HG03354 (cell line): Measurements from ENCODE around the gene JUP.

Source experiments
- ATAC-seq: cut with Tn5 transposase; IDR thresholded peaks from one replicate; pipeline ENCODE4 v1.9.1; 2021; ENCODE audit warnings: mild to moderate bottlenecking; ENCODE audit not compliant: unreplicated experiment, poor library complexity, severe bottlenecking

Gene JUP

DNA sequence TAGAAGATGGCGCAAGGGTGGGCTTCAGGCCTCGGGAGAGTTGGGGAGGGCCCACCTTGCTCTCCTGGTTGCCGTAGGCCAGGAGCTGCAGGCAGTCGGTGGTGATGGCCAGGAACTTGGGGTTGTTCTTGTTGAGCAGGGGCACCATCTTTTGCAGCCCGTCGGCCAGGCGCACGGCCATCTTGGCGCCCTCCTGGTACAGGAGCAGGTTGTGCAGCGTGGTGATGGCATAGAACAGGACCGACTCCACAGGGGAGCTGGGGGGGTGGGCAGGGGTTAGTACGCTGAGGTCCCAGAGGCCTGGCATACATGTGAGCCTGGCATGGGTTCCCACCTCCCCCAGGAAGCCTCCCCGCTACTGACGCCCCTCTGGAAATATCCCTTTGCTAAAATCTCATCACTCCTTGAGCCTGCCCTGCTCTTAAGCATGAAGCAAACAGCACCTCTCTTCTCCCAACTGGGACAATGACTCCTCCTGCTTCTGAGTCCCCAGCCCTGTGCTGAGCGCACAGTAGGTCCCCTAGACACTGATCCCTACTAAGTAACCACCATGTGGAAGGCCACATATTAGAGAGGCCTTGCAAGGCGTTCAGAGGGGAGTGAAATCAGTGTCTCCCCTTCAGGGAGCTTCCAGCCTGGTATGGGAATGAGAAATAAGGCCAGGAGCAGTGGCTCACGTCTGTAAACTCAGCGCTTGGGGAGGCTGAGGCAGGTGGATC is 19.0 kb downstream of the JUP start:
- ATAC-seq: no peak

DNA sequence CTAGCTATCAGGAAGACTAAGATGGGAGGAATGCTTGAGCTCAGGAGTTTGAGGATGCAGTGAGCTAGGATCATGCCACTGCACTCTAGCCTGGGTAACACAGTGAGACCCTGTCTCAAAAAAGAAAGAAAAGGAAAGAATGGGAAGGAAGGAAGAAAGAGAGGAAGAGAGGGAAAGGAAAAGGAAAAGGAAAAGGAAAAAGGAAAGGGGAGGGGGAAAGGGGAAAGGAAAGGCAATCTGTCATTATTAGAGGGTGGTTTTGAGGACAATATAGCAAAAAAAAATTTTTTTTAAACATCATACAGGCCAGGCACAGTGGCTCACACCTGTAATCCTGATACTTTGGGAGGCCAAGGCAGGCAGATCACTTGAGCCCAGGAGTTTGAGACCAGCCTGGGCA is 20.4 kb downstream of the JUP start:
- ATAC-seq: no peak

DNA sequence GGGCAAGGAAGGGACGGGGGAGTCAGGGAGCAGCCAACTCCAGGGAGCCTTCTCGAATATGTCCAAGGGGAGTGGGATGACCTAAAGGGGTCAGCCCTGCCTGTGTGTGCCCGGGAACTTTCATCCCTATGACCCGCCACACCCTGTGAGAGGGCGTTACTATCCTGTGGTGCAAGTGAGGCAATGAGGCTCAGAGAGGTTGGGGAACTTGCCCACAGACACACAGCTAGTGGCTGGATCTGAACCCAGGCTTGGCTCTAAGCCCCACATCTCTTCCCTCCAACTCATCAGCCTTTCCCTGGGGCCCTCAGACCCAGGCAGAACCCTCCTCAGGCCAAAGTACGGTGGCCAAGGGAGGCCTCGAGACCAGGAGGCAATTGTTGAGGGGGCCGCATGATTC is 23.2 kb downstream of the JUP start:
- ATAC-seq: no peak

DNA sequence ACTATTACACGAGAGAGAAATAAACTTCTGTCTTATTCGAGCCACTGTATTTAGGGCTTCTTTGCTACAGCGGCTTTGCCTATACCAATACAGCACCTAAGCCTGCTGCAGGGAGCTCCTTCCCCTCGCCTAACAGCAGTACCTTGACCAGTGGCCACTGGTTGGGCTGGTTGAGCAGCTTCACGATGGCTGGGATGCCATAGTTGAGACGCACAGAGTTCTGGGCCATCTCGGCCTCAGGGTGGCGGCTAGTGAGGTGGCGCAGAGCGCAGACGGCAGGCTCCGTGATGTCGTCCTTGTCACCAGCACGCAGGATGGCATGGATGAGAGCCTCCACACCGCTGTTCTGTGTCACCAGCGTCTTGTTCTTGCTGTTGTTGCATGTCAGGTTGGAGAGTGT is 23.7 kb downstream of the JUP start:
- no peak for ATAC-seq

DNA sequence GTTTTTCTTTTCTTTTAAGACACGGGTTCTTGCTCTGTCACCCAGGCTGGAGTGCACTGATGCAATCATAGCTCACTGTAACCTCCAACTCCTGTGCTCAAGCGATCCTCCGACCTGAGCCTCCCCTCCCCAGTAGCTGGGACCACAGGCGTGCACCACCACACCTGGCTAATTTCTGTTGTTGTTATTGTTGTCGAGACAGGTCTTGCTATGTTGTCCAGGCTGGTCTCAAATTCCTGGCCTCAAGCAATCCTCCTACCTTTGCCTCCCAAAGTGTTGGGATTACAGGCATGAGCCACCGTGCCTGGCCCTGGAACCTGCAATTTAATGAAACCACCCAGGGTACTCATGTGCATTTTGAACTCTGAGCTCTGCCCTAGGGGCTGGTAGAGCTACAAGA is 24.1 kb downstream of the JUP start:
- ATAC-seq: no peak

DNA sequence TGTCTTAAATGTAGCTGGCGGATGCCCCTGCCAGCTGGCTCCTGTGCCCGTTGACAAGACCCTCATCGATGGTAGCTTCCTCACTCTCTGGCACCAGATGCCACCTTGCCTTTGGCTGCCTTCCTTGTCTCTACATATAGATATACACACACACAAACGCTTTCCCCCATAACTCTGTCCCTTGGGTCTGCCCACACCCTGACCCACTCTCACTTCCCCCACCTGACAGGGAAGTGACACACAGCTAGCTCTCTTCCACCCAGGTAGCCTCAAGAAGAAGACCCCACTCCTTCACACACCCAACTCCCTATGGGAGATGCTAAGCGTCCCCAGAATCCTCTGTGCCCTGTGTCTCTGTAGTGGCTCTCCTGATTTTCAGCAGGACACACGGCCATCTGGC is 25.6 kb downstream of the JUP start:
- no peak for ATAC-seq

DNA sequence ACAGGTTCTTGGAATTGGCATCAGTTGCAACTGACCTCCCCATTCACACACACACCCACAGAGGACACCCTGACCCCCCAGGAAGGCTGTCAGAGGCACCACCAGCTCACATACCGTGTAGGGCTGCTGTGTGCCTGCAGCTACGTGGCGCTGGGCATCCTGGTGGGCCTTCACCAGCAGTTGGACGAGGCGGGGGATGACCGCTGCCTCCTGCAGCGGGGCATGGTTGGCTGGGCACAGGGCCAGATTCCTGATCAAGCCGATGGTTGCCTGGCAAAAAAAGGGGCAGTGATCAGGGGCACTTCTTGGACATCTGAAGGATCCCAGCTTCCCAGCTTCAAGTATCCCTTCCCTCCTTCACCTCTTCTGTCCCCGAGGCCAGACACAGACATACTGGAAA is 27.9 kb downstream of the JUP start:
- no peak for ATAC-seq

DNA sequence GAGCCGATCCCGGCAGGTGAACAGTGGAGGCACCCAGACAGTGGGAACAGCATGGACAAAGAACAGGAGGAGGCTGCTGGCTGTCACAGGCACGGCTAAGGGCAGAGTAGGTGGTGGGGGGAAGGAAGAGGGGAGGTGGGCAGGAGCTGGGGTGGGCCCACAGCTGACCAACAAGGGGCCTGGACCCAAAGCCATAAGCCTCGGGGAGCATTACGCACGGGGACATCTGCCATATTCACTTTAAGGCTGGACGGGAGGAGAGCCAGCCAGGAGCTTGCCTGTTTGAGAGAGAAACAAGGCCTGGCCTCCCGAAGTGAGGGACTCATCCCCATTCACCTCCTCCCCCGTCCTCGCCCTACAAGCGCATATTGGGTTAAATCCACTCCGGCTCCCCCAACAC is 32.4 kb downstream of the JUP start:
- no peak for ATAC-seq

DNA sequence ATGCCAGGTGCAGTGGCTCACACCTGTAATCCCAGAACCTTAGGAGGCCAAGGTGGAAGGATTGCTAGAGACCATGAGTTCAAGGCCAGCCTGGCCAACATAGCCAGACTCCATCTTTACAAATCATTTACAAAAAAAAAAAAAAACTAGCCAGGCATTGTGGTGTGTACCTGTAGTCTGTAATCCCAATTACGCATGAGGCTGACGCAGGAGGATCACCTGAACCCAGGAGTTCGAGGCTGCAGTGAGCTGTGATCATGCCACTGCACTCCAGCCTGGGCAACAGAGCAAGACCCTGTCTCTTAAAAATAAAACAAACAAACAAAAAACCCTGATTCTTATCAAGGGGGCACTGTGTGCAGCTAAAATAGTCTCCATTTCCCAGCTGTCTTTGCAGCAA is 35.2 kb downstream of the JUP start:
- no peak for ATAC-seq

DNA sequence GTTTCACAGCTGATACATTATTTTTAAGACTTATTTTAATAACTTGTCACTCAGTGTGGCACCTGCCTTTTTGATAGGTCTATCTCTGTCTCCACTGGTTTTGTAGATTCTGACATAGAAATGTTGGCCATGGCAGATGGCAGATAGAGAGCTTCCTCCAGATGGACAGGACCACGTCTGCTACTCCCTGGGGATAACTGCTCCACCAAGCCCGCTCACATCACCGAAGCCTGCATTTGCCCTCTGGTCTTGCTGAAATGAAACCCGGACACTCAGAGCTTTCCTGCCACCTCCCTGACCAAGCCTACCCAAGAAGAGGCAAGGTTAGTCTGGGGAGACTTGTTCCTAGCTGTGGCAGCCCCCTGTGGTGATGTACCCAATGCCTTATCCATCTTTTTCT is 35.6 kb downstream of the JUP start:
- ATAC-seq: no peak

DNA sequence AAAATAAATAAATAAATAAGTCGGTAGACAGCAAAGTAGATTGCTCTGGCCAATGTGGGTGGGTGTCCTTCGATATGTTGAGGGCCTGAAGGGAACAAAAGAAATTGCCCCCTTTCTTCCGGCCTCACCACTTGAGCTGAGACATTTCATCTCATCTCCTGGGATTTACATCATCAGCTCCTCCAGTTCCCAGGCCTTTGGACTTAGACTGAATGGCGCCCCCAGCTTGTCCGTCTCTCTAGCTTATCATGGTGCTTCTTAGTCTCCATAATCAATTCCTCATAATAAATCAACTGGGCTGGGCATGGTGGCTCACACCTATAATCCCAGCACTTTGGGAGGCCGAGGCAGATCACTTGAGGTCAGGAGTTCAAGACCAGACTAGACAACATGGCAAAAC is 38.2 kb downstream of the JUP start:
- no peak for ATAC-seq

DNA sequence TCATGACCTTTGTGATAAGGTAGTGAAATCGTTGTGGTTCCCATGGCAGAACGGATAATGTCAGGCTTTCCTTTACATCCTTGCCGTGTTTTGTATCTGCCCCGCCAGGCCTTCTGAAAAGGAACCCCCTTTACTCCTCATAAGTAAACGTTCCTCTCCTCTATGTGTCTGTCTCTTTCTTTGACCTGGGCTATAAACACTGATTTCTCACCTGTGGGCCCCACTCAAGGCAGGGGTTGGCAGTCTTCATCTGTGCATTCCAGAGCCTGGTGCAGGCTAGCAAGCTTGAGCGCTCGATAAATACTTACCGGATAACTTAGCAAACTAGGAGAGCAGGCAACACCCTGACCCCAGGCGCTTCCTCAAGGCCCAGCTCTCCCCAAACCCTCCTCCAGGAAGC is 44.8 kb downstream of the JUP start:
- ATAC-seq: no peak

DNA sequence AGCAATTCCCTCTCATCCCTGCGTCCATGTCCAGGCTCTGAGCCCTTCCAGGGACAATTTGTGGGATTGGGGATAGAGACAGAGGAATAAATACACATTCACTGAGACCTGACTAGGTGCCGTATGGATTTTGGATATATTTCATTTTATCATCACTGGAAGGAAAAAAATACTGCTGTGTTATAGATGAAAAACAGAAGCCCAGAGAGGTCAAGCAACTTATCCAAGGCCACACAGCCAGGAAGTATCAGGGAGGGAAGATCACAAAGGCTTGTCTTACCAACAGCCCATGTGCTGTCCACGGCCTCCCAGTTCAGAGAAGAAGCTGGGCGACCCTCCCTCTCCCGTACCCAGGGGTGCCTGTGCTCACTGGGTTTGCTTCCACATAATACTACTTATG is 46.0 kb downstream of the JUP start:
- ATAC-seq: no peak

DNA sequence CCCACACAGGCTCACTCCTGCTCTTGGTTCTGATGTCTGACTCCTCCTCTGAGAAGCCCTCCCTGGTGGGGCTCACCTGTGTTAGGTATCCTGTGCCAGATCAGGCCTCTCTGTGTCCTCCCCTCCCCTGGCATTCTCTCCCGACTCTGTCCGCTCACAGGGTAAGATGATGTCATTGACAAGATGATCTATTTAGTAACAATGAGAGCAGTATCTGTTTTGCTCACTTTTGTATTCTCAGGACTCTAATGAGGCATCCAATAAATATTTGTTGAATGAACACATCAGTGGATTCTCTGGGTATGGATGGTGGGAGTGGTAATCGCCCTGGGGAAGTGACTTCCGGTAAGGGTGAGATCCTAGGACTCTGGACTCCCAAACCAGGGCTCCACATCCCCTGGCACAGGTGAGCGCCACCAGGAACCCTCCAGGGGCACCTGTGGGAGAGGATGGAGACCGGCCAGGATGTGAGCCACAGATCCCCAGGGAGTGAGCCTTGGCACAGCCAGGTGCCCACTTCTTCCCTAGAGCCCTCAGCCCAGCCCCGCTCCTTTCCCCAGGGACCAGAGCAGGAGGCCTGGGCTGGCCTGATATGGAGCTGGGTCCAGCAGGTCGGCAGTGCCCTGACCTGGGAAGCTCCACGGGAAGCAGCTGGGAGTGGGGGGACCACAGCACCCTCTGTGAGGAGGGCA is 46.7 kb downstream of the JUP start:
- no peak for ATAC-seq

DNA sequence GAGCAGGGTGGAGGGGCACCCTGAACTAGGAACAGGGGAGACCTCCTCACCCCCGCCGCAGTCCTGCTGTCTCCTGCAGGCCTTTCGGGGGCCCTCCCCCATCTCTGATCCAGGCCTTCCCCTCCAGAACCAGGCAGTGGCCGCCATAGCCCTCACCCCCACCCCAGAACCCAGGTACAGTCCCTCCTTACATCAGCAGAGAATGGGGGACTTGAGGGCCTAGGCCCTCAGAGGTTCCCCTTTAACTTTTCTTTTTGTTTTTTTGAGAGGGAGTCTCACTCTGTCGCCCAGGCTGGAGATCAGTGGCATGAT is 47.8 kb downstream of the JUP start:
- ATAC-seq: no peak

DNA sequence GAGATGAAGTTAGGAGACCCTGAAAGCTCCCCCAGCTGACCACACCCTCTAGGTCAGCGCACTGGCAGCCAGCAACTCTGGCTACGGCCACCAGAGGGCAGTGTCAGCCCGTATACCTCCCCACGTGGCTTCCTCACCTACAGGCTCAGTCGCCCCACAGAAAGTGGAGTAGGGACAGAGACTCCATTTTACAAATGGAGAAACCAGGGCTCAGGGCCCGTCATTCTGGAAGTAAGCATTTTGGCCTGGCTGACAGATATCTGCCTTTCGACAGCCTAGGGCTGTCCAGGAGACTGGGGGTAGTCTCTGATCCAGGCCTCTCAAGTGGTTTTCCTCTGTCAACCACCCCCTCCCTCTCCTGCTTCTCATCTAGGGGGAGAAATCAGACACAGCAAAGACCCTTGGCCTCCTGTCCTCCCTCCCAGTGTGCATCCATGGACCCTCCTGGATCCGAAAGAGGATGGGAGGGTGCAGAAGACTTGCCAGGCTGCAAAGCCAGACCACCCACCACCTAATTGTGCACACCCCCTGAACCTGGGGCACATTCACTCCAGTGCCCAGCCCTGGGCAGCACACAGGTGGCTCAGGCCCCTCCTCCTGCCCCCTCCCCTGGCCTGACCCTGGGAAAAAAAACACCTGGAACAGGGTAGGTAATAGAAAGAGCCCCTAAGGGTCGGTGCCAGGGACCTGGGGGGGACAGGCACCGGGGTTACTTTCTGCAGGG is 48.3 kb downstream of the JUP start:
- ATAC-seq: no peak

DNA sequence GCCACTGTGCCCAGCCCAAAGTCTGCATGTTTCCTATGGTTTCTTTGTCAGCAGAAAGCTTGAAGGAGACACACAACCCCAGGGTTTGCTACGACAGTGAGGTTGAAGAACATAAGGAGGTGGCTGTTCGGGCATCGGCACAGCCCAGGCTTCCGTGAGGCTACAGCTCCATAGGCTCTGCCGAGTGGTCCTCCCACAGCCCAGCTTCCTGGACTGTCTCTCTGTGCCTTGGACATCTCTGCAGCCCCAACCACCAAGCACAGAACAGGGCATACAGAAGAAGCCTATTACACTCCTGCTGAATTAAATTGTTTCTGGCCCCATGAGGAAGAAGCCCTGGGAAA is 48.9 kb downstream of the JUP start:
- ATAC-seq: no peak

DNA sequence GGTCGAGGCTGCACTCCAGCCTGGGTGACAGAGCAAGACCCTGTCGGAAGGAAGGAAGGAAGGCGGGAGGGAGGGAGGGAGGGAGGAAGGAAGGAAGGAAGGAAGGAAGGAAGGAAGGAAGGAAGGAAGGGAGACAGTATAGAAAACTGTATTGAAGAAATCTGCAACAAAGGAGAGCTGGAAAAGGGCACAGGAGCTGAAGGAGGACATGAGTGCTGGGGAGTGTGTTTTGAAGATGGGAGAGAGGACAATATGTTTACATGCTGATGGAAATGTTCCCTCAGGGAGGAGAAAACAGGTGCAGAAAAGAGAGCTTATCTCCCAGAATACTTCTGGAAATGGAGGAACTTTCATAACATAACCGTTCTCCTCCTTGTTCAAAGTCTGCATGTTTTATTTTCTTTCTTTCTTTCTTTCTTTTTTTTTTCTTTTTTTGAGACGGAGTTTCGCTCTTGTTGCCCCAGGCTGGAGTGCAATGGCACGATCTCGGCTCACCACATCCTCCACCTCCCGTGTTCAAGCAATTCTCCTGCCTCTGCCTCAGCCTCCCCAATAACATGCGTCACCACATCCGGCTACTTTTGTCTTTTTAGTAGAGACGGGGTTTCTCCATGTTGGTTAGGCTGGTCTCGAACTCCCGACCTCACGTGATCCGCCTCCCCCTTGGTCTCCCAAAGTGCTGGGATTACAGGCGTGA is 49.4 kb downstream of the JUP start:
- no peak for ATAC-seq

DNA sequence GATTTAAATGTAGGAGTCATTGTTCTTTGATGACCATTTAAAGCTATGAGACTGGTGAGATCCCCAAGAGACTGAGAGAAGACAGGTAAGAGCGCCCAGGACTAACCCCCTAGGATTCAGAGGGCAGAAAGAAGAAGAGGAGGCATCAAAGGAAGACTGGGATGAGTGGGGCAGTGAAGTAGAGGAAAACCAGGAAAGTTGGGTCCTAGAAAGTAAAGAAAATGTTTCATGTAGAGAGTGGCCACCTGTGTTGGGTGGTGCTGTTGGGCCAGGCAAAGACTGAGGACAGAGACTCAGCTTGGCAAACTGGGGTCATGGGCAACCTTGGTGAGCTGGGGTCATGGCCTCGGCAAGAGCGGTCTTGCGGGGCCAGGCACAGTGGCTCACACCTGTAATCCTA is 50.8 kb downstream of the JUP start:
- no peak for ATAC-seq

DNA sequence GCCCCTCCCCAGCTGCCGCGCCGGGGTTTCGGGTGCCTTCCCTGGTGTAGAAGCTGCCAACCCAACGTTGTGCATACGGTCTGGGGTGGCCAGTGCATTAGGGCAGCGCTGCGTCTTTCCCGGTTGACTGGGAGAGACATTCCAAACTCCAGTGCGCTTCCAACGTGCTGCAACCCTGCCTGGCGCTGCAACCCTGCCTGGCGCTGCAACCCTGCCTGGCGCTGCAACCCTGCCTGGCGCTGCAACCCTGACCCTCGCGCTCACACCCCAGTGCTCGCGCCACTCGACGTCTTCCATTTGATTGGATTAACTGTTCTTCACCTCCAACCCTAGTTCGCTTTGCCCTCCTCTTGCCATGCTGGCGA is 51.6 kb downstream of the JUP start:
- ATAC-seq: no peak
